Tibial nerve (tissue), 4 donors: Measurements from ENCODE around the gene TMEM17.

ENCODE experiments used
- CTCF ChIP-seq, 5 experiments: fragments of 200-600 bp in 3 of 5; fragments of 450-650 bp in 2 of 5; sonication (generic) in 3 of 5; IDR thresholded peaks; one replicate each; pipeline ENCODE4 v1.5.1; 2016 to 2019; ENCODE audit warnings: antibody characterized with exemption in 5 of 5, mild to moderate bottlenecking in 3 of 5, moderate library complexity in 2 of 5
- EP300 ChIP-seq, 2 donors: sonication (generic); formaldehyde crosslinking; IDR thresholded peaks; one replicate each; pipeline ENCODE4 v1.6.1; 2017; ENCODE audit warnings: antibody characterized with exemption in 2 of 2, mild to moderate bottlenecking in 1 of 2
- POLR2A ChIP-seq, 2 donors: fragments of 450-650 bp; IDR thresholded peaks; one replicate each; pipeline ENCODE4 v1.6.1; 2017; ENCODE audit warnings: antibody characterized with exemption in 2 of 2, mild to moderate bottlenecking in 2 of 2, moderate library complexity in 2 of 2

- TF ChIP-seq CTCF (IDR thresholded peaks at IDR 0.05), result no peak
- TF ChIP-seq POLR2A (IDR thresholded peaks at IDR 0.05), result no peak
- no peak for TF ChIP-seq EP300 (IDR thresholded peaks at IDR 0.05)
Observed at GRCh38 chr2:62531594-62531993, 25.6 kb upstream of the TMEM17 start.
